Central memory CD8-positive, alpha-beta T cell (primary cell): ENCODE results near the gene CLIC5.

ENCODE experiments used
- ATAC-seq: fragments of 150-1000 bp; cut with Tn5 transposase; replicated peaks from 2 replicates; pipeline ENCODE4 v1.10.0; 2022; ENCODE audit warnings: mild to moderate bottlenecking, moderate FRiP score, moderate number of reproducible peaks; ENCODE audit not compliant: poor library complexity, severe bottlenecking; ENCODE audit errors: extremely low read depth
- DNase-seq, 2 donors: peaks; one replicate each; pipeline ENCODE4 v3.0.0; 2021; ENCODE audit warnings: low spot score in 2 of 2
- H3K27ac Mint-ChIP-seq: one replicate; pipeline ENCODE4 v1.8.0; 2022; ENCODE audit warnings: low read depth, mild to moderate bottlenecking, moderate library complexity, mixed read lengths
- H3K27me3 Mint-ChIP-seq: one replicate; pipeline ENCODE4 v1.8.0; 2022; ENCODE audit warnings: mixed read lengths
- H3K36me3 Mint-ChIP-seq: one replicate; pipeline ENCODE4 v1.8.0; 2022; ENCODE audit warnings: mild to moderate bottlenecking, moderate library complexity, mixed read lengths; ENCODE audit not compliant: insufficient read depth
- H3K4me1 Mint-ChIP-seq: one replicate; pipeline ENCODE4 v1.8.0; 2022; ENCODE audit warnings: mixed read lengths
- H3K4me3 Mint-ChIP-seq: one replicate; pipeline ENCODE4 v1.8.0; 2022; ENCODE audit warnings: mild to moderate bottlenecking, moderate library complexity, mixed read lengths
- H3K9me3 Mint-ChIP-seq: one replicate; pipeline ENCODE4 v1.8.0; 2022; ENCODE audit warnings: mixed read lengths

Gene CLIC5

GRCh38 chr6:45965792-45966191 is 49.9 kb downstream of the CLIC5 start:
- Mint-ChIP-seq H3K27ac (no peak overlapping the region), H3K27me3 (no peaks in the 10 kb centered on the region), H3K36me3 (peaks cover 2% of the 10 kb centered on the region), H3K9me3 (peaks cover 6% of the 10 kb centered on the region), H3K4me3 (no peak overlapping the region), H3K4me1 (no peaks in the 10 kb centered on the region)
- no peak for DNase-seq
- no peak for ATAC-seq

- no peaks in the 10 kb centered on the region for H3K4me1 Mint-ChIP-seq
Observed at GRCh38 chr6:45965007-45965406, 50.7 kb downstream of the CLIC5 start.

GRCh38 chr6:45964300-45964699 is 51.4 kb downstream of the CLIC5 start:
- no peaks in the 10 kb centered on the region for H3K27me3 Mint-ChIP-seq
- H3K4me1 Mint-ChIP-seq = no peaks in the 10 kb centered on the region
- DNase-seq (no peak), ATAC-seq (no peak)
- H3K36me3 Mint-ChIP-seq = peaks cover 2% of the 10 kb centered on the region
- peaks cover 6% of the 10 kb centered on the region for H3K9me3 Mint-ChIP-seq
- no peak overlapping the region for H3K27ac Mint-ChIP-seq
- no peak overlapping the region for H3K4me3 Mint-ChIP-seq

More at GRCh38 chr6:45965007-45965406, 50.7 kb downstream of the CLIC5 start:
- no peak overlapping the region for H3K4me3 Mint-ChIP-seq
- ATAC-seq (no peak), DNase-seq (no peak)
- H3K36me3 Mint-ChIP-seq = peaks cover 2% of the 10 kb centered on the region
- no peaks in the 10 kb centered on the region for H3K27me3 Mint-ChIP-seq
- H3K9me3 Mint-ChIP-seq = peaks cover 6% of the 10 kb centered on the region
- no peak overlapping the region for H3K27ac Mint-ChIP-seq

GRCh38 chr6:45963896-45964295 is 51.8 kb downstream of the CLIC5 start:
- no peaks in the 10 kb centered on the region for H3K27me3 Mint-ChIP-seq
- peaks cover 6% of the 10 kb centered on the region for H3K9me3 Mint-ChIP-seq
- H3K36me3 Mint-ChIP-seq = peaks cover 2% of the 10 kb centered on the region
- H3K4me3 Mint-ChIP-seq = no peak overlapping the region
- ATAC-seq = no peak
- no peaks in the 10 kb centered on the region for H3K4me1 Mint-ChIP-seq
- DNase-seq = no peak
- H3K27ac Mint-ChIP-seq = no peak overlapping the region

GRCh38 chr6:45961125-45961524 is 54.5 kb downstream of the CLIC5 start:
- no peaks in the 10 kb centered on the region for H3K4me1 Mint-ChIP-seq
- no peak for ATAC-seq
- peaks cover 2% of the 10 kb centered on the region for H3K36me3 Mint-ChIP-seq
- no peak overlapping the region for H3K27ac Mint-ChIP-seq
- no peak for DNase-seq
- no peaks in the 10 kb centered on the region for H3K27me3 Mint-ChIP-seq
- H3K4me3 Mint-ChIP-seq = no peak overlapping the region
- H3K9me3 Mint-ChIP-seq = peaks cover 6% of the 10 kb centered on the region

GRCh38 chr6:45959534-45960145 is 56.0 kb downstream of the CLIC5 start:
- ATAC-seq (no peak), DNase-seq (no peak)
- Mint-ChIP-seq H3K4me1 (no peaks in the 10 kb centered on the region), H3K4me3 (no peak overlapping the region), H3K27me3 (no peaks in the 10 kb centered on the region), H3K36me3 (peaks cover 2% of the 10 kb centered on the region), H3K9me3 (no peaks in the 10 kb centered on the region), H3K27ac (no peak overlapping the region)

GRCh38 chr6:45956663-45957062 is 59.0 kb downstream of the CLIC5 start:
- H3K36me3 Mint-ChIP-seq = no peaks in the 10 kb centered on the region
- H3K9me3 Mint-ChIP-seq = no peaks in the 10 kb centered on the region
- H3K4me1 Mint-ChIP-seq = no peaks in the 10 kb centered on the region
- no peak for ATAC-seq
- no peak overlapping the region for H3K27ac Mint-ChIP-seq
- no peaks in the 10 kb centered on the region for H3K27me3 Mint-ChIP-seq
- no peak overlapping the region for H3K4me3 Mint-ChIP-seq
- DNase-seq = no peak

GRCh38 chr6:45956176-45956575 is 59.5 kb downstream of the CLIC5 start:
- Mint-ChIP-seq H3K9me3 (no peaks in the 10 kb centered on the region), H3K4me3 (no peak overlapping the region), H3K36me3 (no peaks in the 10 kb centered on the region), H3K27ac (no peak overlapping the region), H3K4me1 (no peaks in the 10 kb centered on the region), H3K27me3 (no peaks in the 10 kb centered on the region)
- no peak for ATAC-seq
- no peak for DNase-seq

- Mint-ChIP-seq H3K9me3 (no peaks in the 10 kb centered on the region), H3K27me3 (no peaks in the 10 kb centered on the region), H3K27ac (no peak overlapping the region), H3K36me3 (no peaks in the 10 kb centered on the region), H3K4me3 (no peak overlapping the region), H3K4me1 (no peaks in the 10 kb centered on the region)
- DNase-seq (no peak), ATAC-seq (no peak)
Observed at GRCh38 chr6:45955597-45955996, 60.1 kb downstream of the CLIC5 start.

GRCh38 chr6:45952546-45952945 is 63.1 kb downstream of the CLIC5 start:
- Mint-ChIP-seq H3K4me3 (no peak overlapping the region), H3K27ac (no peak overlapping the region), H3K9me3 (no peaks in the 10 kb centered on the region), H3K27me3 (no peaks in the 10 kb centered on the region), H3K4me1 (no peaks in the 10 kb centered on the region), H3K36me3 (no peaks in the 10 kb centered on the region)
- DNase-seq = no peak
- ATAC-seq = no peak

- Mint-ChIP-seq H3K27ac (no peak overlapping the region), H3K4me3 (no peak overlapping the region), H3K9me3 (no peaks in the 10 kb centered on the region), H3K36me3 (no peaks in the 10 kb centered on the region), H3K4me1 (no peaks in the 10 kb centered on the region), H3K27me3 (no peaks in the 10 kb centered on the region)
- DNase-seq (no peak), ATAC-seq (no peak)
Observed at GRCh38 chr6:45952168-45952529, 63.5 kb downstream of the CLIC5 start.

GRCh38 chr6:45951321-45952167 is 64.1 kb downstream of the CLIC5 start:
- H3K27ac Mint-ChIP-seq = no peak overlapping the region
- no peaks in the 10 kb centered on the region for H3K9me3 Mint-ChIP-seq
- no peaks in the 10 kb centered on the region for H3K27me3 Mint-ChIP-seq

GRCh38 chr6:45949256-45949655 is 66.4 kb downstream of the CLIC5 start:
- no peaks in the 10 kb centered on the region for H3K9me3 Mint-ChIP-seq
- H3K27ac Mint-ChIP-seq = no peak overlapping the region
- no peak for ATAC-seq
- H3K4me1 Mint-ChIP-seq = no peaks in the 10 kb centered on the region
- no peaks in the 10 kb centered on the region for H3K36me3 Mint-ChIP-seq
- H3K4me3 Mint-ChIP-seq = no peak overlapping the region
- no peak for DNase-seq
- no peaks in the 10 kb centered on the region for H3K27me3 Mint-ChIP-seq

More at GRCh38 chr6:45951321-45952167, 64.1 kb downstream of the CLIC5 start:
- DNase-seq = no peak
- no peaks in the 10 kb centered on the region for H3K4me1 Mint-ChIP-seq
- ATAC-seq = no peak
- no peaks in the 10 kb centered on the region for H3K36me3 Mint-ChIP-seq
- no peak overlapping the region for H3K4me3 Mint-ChIP-seq
